ENCODE data around the gene TEF. TPM values are rescaled to one million over a fixed set of nuclear protein-coding genes. Genes with fewer than 3 reads are reported as not detected.
A peak's percentile ranks its signal among the peaks of the same experiment; 100 is the strongest.
"Not testable (repeated sequence)": the region's sequence is repeated elsewhere in the genome, so short reads cannot be mapped to it uniquely, and the experiment has no call there.

TEF gene
- polyA plus RNA-seq, 3 donors = 15.1 to 18.1 (median 17.2) TPM

GRCh38 chr22:41403532-41404318, 22.0 kb downstream of the TEF start:
- peak in 7 of 11 donors; percentile 60 to 74 (median 63) for DNase-seq (ENCODE audit: extremely low read depth in 1 of 11, low read depth in 9 of 11, low spot score in 4 of 11)

DNA sequence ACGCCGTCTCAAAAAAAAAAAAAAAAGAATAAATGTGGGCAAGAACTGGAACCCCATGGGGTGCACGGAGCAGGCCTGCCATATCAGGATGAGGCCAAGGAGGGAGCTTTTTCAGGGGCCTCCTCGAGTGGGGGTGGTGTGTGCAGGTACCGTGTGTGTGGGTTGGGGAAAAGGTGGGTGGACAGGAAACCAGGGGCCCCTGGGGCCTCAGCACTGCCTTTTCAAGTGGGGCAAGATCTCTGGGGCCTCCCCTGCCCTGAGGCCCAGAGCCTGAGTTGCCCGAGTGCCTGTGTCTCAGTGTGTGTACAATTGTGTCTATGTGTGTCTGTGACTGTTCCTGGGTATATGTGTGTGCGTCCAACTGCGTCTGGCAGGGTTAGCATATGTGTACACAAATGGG, 23.8 kb downstream of the TEF start:
- no peak for DNase-seq (ENCODE audit: extremely low read depth in 1 of 11, low read depth in 9 of 11, low spot score in 4 of 11)

DNA sequence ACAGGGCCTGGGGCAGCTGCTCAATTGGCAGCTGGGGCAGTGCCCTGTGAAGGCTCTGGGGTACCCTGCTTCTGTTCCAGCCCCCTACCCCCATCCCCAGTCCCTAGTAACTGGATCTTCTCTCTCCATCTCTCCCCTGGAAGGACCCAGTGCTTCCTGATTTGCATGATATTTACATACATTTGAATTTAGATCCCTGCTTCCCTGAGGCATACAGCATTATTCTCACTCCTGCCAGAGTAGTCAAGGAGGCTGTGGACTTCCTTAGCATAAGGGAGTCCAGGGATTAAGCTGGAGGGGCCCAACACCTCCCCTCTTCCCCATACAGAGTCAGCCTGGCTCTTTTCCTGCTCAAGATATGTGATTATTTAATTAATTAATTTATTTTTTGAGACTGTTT, 24.7 kb downstream of the TEF start:
- DNase-seq (ENCODE audit: extremely low read depth in 1 of 11, low read depth in 9 of 11, low spot score in 4 of 11) = no peak

DNA sequence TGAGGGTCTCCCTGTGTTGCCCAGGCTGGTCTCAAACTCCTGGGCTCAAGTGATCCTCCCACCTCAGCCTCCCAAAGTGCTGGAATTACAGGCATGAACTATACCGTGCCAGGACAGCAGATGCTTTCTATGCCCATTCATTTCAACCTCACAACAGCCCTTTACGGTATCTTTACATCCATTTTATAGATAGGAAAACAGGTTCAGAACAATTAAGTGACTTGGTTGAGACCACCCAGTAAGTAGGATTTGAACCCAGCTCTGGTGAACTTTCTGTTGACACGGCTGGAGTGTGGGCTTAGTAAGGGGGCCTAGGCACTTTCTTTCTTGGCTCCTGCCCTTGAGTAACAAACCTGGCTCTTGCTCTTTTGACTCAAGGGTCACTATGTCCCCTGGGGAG, 25.7 kb downstream of the TEF start:
- no peak for DNase-seq (ENCODE audit: extremely low read depth in 1 of 11, low read depth in 9 of 11, low spot score in 4 of 11)

DNA sequence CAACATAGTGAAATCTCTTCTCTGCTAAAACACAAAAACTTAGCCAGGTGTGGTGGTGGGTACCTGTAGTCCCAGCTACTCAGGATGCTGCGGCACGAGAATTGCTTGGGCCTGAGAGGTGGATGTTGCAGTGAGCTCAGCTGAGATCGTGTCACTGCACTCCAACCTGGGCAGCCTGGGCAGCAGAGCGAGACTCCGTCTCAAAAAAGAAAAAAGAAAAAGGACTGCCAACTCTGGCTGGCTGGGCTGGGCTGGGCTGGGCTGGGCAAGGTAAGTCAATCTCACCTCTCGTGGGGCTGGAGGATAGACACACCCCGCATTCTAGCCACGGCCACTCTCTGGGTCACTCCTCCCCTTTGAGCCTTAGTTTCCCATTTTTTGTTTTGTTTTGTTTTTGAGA, 26.9 kb downstream of the TEF start:
- DNase-seq (ENCODE audit: extremely low read depth in 1 of 11, low read depth in 9 of 11, low spot score in 4 of 11) = no peak

- no peak for DNase-seq (ENCODE audit: extremely low read depth in 1 of 11, low read depth in 9 of 11, low spot score in 4 of 11)
Observed at GRCh38 chr22:41410311-41410751, 28.6 kb downstream of the TEF start.

DNA sequence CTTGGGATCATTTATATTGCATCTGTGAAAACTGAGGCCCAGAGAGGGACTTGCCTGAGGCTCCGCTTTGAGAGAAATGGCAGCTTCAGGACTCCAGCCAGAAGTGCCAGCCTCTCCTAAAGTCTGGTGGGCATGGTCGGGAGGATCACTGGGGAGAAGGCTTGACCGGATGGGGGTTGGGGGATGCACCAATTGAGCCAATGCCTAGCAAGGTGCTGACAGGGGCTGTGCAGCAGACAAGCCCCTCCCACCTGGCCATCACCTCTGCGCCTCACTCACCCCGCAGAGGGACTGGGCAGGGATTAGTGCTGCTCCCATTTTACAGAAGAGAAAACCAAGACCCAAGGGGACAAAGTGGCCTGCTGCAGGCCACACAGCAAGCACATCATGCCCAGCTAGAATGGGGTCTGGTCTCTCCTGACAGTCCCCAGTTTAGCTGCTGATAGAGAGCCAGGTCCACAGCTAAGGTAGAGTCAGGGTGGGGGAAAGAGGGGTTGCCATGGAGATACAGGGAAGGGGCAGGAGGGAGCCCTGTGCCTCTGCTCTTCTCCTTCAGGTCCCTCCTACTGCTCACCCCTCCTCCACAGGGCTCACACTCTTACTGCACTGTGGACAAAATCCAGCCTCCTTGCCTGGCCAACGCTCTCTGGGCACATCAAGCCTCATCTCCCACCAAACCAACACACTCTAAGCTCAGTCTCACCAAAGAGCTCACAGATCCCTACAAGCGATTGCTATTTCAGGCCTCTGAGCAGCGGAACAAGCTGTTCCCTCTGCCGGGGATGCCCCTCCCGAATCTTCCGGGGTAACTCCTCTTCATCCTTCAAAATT, 29.5 kb downstream of the TEF start:
- no peak for DNase-seq (ENCODE audit: extremely low read depth in 1 of 11, low read depth in 9 of 11, low spot score in 4 of 11)

- no peak for DNase-seq (ENCODE audit: extremely low read depth in 1 of 11, low read depth in 9 of 11, low spot score in 4 of 11)
Observed at GRCh38 chr22:41415554-41415953, 33.8 kb downstream of the TEF start.

- no peak for DNase-seq (ENCODE audit: extremely low read depth in 1 of 11, low read depth in 9 of 11, low spot score in 4 of 11)
Observed at GRCh38 chr22:41417622-41418390, 36.1 kb downstream of the TEF start.

DNA sequence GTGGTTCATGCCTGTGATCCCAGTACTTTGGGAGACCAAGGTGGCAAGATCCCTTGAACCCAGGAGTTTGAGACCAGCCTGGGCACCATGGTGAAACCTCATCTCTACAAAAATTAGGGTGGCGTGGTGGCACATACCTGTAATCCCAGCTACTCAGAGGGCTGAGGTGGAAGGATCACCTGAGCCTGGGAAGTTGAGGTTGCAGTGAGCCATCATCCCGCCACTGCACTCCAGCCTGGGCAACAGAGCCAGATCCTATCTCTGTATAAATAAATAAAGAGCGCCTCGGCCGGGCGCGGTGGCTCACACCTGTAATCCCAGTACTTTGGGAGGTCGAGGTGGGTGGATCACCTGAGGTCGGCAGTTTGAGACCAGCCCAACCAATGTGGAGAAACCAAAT, 37.0 kb downstream of the TEF start:
- no peak for DNase-seq (ENCODE audit: extremely low read depth in 1 of 11, low read depth in 9 of 11, low spot score in 4 of 11)

DNA sequence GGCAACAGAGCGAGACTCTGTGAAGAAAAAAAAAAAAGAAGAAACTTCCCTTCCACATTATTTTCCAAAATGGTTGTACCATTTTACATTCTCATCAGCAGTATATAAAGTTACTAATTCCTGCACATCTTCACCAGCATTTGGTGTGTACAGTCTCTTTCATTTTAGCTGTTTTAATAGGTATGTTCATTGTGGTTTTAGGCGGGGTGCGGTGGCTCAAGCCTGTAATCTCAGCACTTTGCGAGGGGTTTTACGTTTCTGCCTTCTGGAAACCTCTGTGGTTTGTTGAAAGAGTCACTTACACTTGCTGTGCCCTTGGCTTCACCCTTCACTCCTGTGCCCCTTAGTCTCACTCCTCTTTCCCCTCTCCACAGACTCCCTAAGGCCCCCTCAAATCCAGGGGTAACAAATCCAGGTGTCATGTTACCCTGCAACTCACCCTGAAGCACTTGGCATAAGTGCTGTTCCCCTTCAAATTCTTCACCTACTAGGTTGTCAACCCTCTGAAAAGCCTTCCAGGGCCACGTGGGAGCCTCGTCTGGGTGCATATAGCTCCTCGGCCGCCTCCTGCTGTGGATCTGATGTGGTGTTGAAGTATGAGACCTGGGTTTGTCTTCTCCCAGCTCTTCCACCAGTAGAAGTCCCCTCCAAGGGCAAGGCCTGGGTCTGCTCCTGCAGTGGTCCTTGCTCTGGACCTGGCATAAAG, 44.1 kb downstream of the TEF start:
- no peak for DNase-seq (ENCODE audit: extremely low read depth in 1 of 11, low read depth in 9 of 11, low spot score in 4 of 11)

- DNase-seq (ENCODE audit: extremely low read depth in 1 of 11, low read depth in 9 of 11, low spot score in 4 of 11) = peak in 1 of 11 donors; percentile 15
Observed at GRCh38 chr22:41429232-41429950, 47.6 kb downstream of the TEF start.

DNA sequence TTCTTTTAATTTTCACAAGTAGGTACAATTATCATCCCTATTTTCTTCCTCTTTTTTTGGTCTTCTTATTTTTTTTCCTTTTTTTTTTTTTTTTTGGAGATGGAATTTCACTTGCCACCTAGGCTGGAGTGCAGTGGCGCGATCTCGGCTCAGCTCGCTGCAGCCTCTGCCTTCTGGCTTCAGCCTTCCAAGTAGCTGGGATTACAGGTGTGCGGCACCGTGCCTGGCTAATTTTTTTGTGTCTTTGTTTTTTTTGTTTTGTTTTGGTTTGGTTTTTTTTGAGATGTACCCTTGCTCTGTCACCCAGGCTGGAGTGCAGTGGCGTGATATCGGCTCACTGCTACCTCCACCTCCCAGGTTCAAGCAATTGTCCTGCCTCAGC, 48.2 kb downstream of the TEF start:
- no peak for DNase-seq (ENCODE audit: extremely low read depth in 1 of 11, low read depth in 9 of 11, low spot score in 4 of 11)

GRCh38 chr22:41431656-41432055, 49.9 kb downstream of the TEF start:
- no peak for DNase-seq (ENCODE audit: extremely low read depth in 1 of 11, low read depth in 9 of 11, low spot score in 4 of 11)

GRCh38 chr22:41433480-41433879, 51.7 kb downstream of the TEF start:
- not testable (repeated sequence) for DNase-seq (ENCODE audit: extremely low read depth in 1 of 11, low read depth in 9 of 11, low spot score in 4 of 11)

GRCh38 chr22:41434361-41435003, 52.7 kb downstream of the TEF start:
- not testable (repeated sequence) for DNase-seq (ENCODE audit: extremely low read depth in 1 of 11, low read depth in 9 of 11, low spot score in 4 of 11)

DNA sequence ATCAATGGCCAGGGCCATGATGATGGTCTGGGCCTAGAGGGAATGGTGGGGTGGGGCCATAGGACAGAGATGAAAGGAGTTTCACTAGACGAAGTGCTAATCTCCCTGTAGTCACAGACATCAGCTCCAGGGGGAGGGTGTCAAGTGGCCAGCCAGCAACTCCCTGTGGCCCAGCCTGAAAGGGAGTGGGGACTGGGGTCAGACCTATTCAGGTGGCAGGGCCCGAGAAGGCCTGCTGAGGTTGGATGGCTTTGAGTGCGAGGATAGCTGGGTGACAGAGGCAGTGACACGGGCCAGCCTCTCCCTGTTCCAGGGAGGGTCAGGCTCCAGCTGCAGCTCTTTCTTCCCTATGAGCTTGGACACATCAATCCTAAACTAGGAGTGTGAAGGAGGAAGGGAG, 53.8 kb downstream of the TEF start:
- DNase-seq (ENCODE audit: extremely low read depth in 1 of 11, low read depth in 9 of 11, low spot score in 4 of 11) = peak in 2 of 11 donors; percentile 20
